H1 (cell line): ENCODE data around the gene CMC4. TPM values are rescaled to one million over a fixed set of nuclear protein-coding genes. Genes with fewer than 3 reads are reported as not detected.

Source experiments
- CTCF ChIA-PET: fragments of 300-600 bp; sonication (Branson Sonifier 250); formaldehyde crosslinking; loops from one replicate; lab custom pipeline; 2021; ENCODE audit not compliant: partially characterized antibody; lab: Charles Lee
- POLR2A ChIA-PET: fragments of 300-600 bp; sonication (Branson Sonifier 250); formaldehyde crosslinking; loops from one replicate; lab custom pipeline; 2021; ENCODE audit warnings: inconsistent platforms; ENCODE audit not compliant: partially characterized antibody; lab: Charles Lee
- DNase-seq, 2 experiments: peaks; one replicate each; pipeline versions ENCODE4 v3.0.0 to v3.0.0-alpha.2; 2010 to 2022; ENCODE audit warnings: low spot score in 2 of 2, low read depth in 1 of 2, mixed read lengths in 1 of 2
- FAIRE-seq: peaks from 2 replicates; lab custom pipeline; 2011; peaks lifted over from hg19 to GRCh38; lab: Jason Lieb, UNC
- H2AFZ ChIP-seq: 2 replicates; pipeline ENCODE4 v1.8.1; 2012; ENCODE audit warnings: low read length, inconsistent platforms
- H2AK5ac ChIP-seq: 2 replicates; pipeline ENCODE4 v1.6.1; 2013; ENCODE audit warnings: low read depth, low read length
- H2BK120ac ChIP-seq: replicated peaks from 2 replicates; pipeline ENCODE3; 2013; ENCODE audit warnings: low read depth, low read length, inconsistent platforms
- H2BK12ac ChIP-seq: 2 replicates; pipeline ENCODE4 v1.6.1; 2013; ENCODE audit warnings: low read depth, low read length
- H2BK15ac ChIP-seq: 2 replicates; pipeline ENCODE4 v1.6.1; 2013; ENCODE audit warnings: low read length
- H2BK20ac ChIP-seq: 2 replicates; pipeline ENCODE4 v1.6.1; 2013; ENCODE audit warnings: low read length
- H2BK5ac ChIP-seq: 2 replicates; pipeline ENCODE4 v1.6.1; 2013; ENCODE audit warnings: low read depth, low read length
- H3K14ac ChIP-seq: 2 replicates; pipeline ENCODE4 v1.6.1; 2013; ENCODE audit warnings: inconsistent platforms; ENCODE audit not compliant: insufficient read length
- H3K18ac ChIP-seq: 2 replicates; pipeline ENCODE4 v1.6.1; 2013; ENCODE audit warnings: low read length; ENCODE audit errors: extremely low read depth
- H3K23ac ChIP-seq: 2 replicates; pipeline ENCODE4 v1.6.1; 2013; ENCODE audit warnings: inconsistent platforms; ENCODE audit not compliant: insufficient read length
- H3K23me2 ChIP-seq: 2 replicates; pipeline ENCODE4 v1.6.1; 2013; ENCODE audit warnings: low read depth, low read length
- H3K27ac ChIP-seq: 2 replicates; pipeline ENCODE4 v1.6.1; 2011; ENCODE audit warnings: low read depth, low read length, inconsistent platforms
- H3K27me3 ChIP-seq, 4 experiments: replicated peaks in 1 of 4; 1 replicate in 1 of 4; 2 replicates in 3 of 4; pipeline versions ENCODE4 v1.6.1 to v1.8.1; 2011 to 2013; ENCODE audit warnings: low read length in 3 of 4, mild to moderate bottlenecking in 3 of 4, inconsistent platforms in 2 of 4, mixed read lengths in 2 of 4, moderate library complexity in 1 of 4; ENCODE audit not compliant: control insufficient read depth in 3 of 4, insufficient read depth in 3 of 4; ENCODE audit errors: extremely low read depth in 1 of 4
- H3K36me3 ChIP-seq, 4 experiments: 2 replicates each; pipeline versions ENCODE4 v1.6.1 to v1.8.1; 2011 to 2013; ENCODE audit warnings: mild to moderate bottlenecking in 4 of 4, low read length in 3 of 4, moderate library complexity in 2 of 4, control low read depth in 1 of 4, inconsistent platforms in 1 of 4; ENCODE audit not compliant: insufficient read depth in 4 of 4, control insufficient read depth in 2 of 4
- H3K4ac ChIP-seq: replicated peaks from 2 replicates; pipeline ENCODE3; 2013; ENCODE audit warnings: low read length, low read depth, mixed read lengths, inconsistent platforms; ENCODE audit not compliant: insufficient read length
- H3K4me1 ChIP-seq, 4 experiments: replicated peaks in 1 of 4; 1 replicate in 1 of 4; 2 replicates in 3 of 4; pipeline versions ENCODE4 v1.6.1 to v1.8.1; 2011 to 2013; ENCODE audit warnings: low read length in 3 of 4, inconsistent platforms in 2 of 4, mixed read lengths in 1 of 4; ENCODE audit not compliant: insufficient read depth in 4 of 4, control insufficient read depth in 3 of 4
- H3K4me2 ChIP-seq, 2 experiments: 2 replicates each; pipeline versions ENCODE4 v1.6.1 to v1.8.1; 2011 to 2013; ENCODE audit warnings: low read depth in 2 of 2, low read length in 2 of 2, control low read depth in 1 of 2, inconsistent platforms in 1 of 2, mild to moderate bottlenecking in 1 of 2; ENCODE audit not compliant: insufficient read depth in 1 of 2
- H3K4me3 ChIP-seq, 4 experiments: fragments of 200-600, 300-600 bp in 1 of 4; sonication (generic), shearing (Covaris generic), sonication (Bioruptor Twin) in 1 of 4; 2 replicates each; pipeline versions ENCODE4 v1.5.1 to v1.8.1; 2011 to 2016; ENCODE audit warnings: low read length in 4 of 4, low read depth in 3 of 4, control low read depth in 2 of 4, inconsistent platforms in 2 of 4, mild to moderate bottlenecking in 2 of 4, mixed read lengths in 1 of 4, moderate library complexity in 1 of 4; ENCODE audit not compliant: insufficient read depth in 2 of 4; ENCODE audit errors: extremely low read depth in 1 of 4
- H3K56ac ChIP-seq: replicated peaks from 2 replicates; pipeline ENCODE3; 2013; ENCODE audit warnings: low read depth, mild to moderate bottlenecking, mixed read lengths, low read length, inconsistent platforms; ENCODE audit not compliant: insufficient read length
- H3K79me1 ChIP-seq: 2 replicates; pipeline ENCODE4 v1.6.1; 2013; ENCODE audit warnings: low read depth, low read length, control low read depth
- H3K79me2 ChIP-seq, 2 experiments: 2 replicates each; pipeline versions ENCODE4 v1.6.1 to v1.8.1; 2012 to 2013; ENCODE audit warnings: low read length in 2 of 2, mild to moderate bottlenecking in 2 of 2, inconsistent platforms in 1 of 2; ENCODE audit not compliant: insufficient read depth in 2 of 2, control insufficient read depth in 1 of 2
- H3K9ac ChIP-seq, 4 experiments: replicated peaks in 1 of 4; 1 replicate in 1 of 4; 2 replicates in 3 of 4; pipeline versions ENCODE4 v1.6.1 to v1.8.1; 2011 to 2013; ENCODE audit warnings: low read depth in 3 of 4, low read length in 3 of 4, control low read depth in 2 of 4, mild to moderate bottlenecking in 2 of 4, moderate library complexity in 2 of 4, inconsistent platforms in 1 of 4; ENCODE audit errors: extremely low read depth in 1 of 4
- H3K9me3 ChIP-seq, 2 experiments: 2 replicates each; pipeline versions ENCODE4 v1.6.1 to v1.8.1; 2012 to 2013; ENCODE audit warnings: mild to moderate bottlenecking in 2 of 2, moderate library complexity in 2 of 2, control low read depth in 1 of 2, inconsistent platforms in 1 of 2, low read depth in 1 of 2, low read length in 1 of 2, mixed read lengths in 1 of 2; ENCODE audit not compliant: insufficient read depth in 2 of 2
- H4K20me1 ChIP-seq, 2 experiments: replicated peaks in 1 of 2; 2 replicates each; pipeline versions ENCODE3 to v1.8.1; 2011 to 2013; ENCODE audit warnings: inconsistent platforms in 2 of 2, low read length in 2 of 2, mild to moderate bottlenecking in 1 of 2; ENCODE audit not compliant: insufficient read depth in 2 of 2, control insufficient read depth in 1 of 2
- H4K5ac ChIP-seq: 2 replicates; pipeline ENCODE4 v1.6.1; 2013; ENCODE audit warnings: low read length, low read depth, mixed read lengths, inconsistent platforms; ENCODE audit not compliant: insufficient read length
- H4K8ac ChIP-seq: 2 replicates; pipeline ENCODE4 v1.8.0; 2013; ENCODE audit warnings: mild to moderate bottlenecking, moderate library complexity, low read length, inconsistent platforms; ENCODE audit not compliant: insufficient read depth; ENCODE audit errors: extremely low read depth
- H4K91ac ChIP-seq: replicated peaks from 2 replicates; pipeline ENCODE3; 2013; ENCODE audit warnings: low read length, mixed read lengths, inconsistent platforms; ENCODE audit not compliant: insufficient read length
- BACH1 ChIP-seq: IDR thresholded peaks from 2 replicates; pipeline ENCODE4 v1.6.1; 2012; ENCODE audit warnings: low read length, improper control_type of control experiment
- WGBS, 2 experiments: shearing (Covaris generic) in 1 of 2; methylation state at CpG; one replicate each; pipeline versions ENCODE4 v1.1.6 to v1.1.7; 2013 to 2015; ENCODE audit warnings: low lambda C conversion rate in 2 of 2, mixed read lengths in 2 of 2, inconsistent platforms in 1 of 2, low coverage in 1 of 2, missing lambda C conversion rate in 1 of 2; ENCODE audit not compliant: insufficient replicate concordance in 2 of 2, insufficient coverage in 1 of 2, insufficient read length in 1 of 2; ENCODE audit errors: extremely low coverage in 1 of 2, missing lambda C conversion rate in 1 of 2; 5-methylcytosine and 5-hydroxymethylcytosine counted together
- polyA plus RNA-seq, 7 experiments: library from polyadenylated mRNA; depleted of rRNA in 3 of 7; stranded (reverse) in 5 of 7; unstranded in 2 of 7; fragments of >200 nt in 5 of 7; fragments of 200-250 nt in 2 of 7; gene quantifications; 1 replicate in 5 of 7; 2 replicates in 1 of 7; 4 replicates in 1 of 7; pipeline versions ENCODE4 v1.2.1 to v1.2.3, GENCODE V29; 2011 to 2013; ENCODE audit warnings: missing spikeins in 2 of 7, mixed read lengths in 2 of 7
- total RNA-seq: library from RNA; stranded (reverse); fragmentation: NEBNext Ultra II Directional; extraction: Animal tissue kit (Norgen Biotek cat#: 25700); gene quantifications from 2 replicates; pipeline ENCODE4 v1.2.1, GENCODE V29; 2021

The CMC4 gene
- total and polyA plus RNA-seq, 2 of the 8 experiments (the other 6 are each of a cell fraction or from before 2014, with no cell fraction given): 6.0 to 8.8 TPM

DNA sequence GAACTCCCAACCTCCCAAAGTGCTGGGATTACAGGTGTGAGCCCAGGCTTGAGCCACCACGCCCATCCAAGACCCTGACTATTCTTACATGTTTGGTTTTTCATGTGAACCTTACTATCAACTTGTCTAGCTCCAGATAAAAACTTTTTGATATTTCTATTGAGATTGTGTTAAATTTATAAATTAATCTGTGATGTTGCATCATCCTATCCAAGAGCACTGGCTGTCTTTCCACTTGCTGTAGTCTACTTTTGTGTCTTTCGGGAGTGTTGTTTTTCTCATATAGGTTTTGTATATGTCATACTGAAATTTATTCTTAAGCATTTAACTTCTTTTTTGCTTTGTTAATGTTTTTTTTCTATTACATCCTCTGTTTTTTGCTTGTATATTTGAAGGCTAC is 35.0 kb upstream of the CMC4 start:
- Histone ChIP-seq H3K4ac (no peak overlapping the region), H3K4me1 (no peaks in the 10 kb centered on the region), H3K4me3 (no peak overlapping the region), H3K9me3 (no peaks in the 10 kb centered on the region), H3K79me1 (no peaks in the 10 kb centered on the region), H3K23ac (no peak overlapping the region), H3K27ac (no peak overlapping the region), H4K5ac (no peak overlapping the region), H2BK120ac (no peak overlapping the region), H2BK20ac (no peak overlapping the region), H2BK15ac (no peak overlapping the region), H3K14ac (no peak overlapping the region), H2AFZ (no peak overlapping the region), H2BK12ac (no peak overlapping the region), H4K8ac (no peak overlapping the region), H3K56ac (no peak overlapping the region), H2AK5ac (no peak overlapping the region), H3K9ac (no peak overlapping the region), H3K36me3 (no peaks in the 10 kb centered on the region; a peak in 1 of 8 replicates), H3K4me2 (no peak overlapping the region), H4K91ac (no peak overlapping the region), H2BK5ac (no peak overlapping the region), H4K20me1 (no peaks in the 10 kb centered on the region), H3K27me3 (no peaks in the 10 kb centered on the region), H3K79me2 (no peaks in the 10 kb centered on the region), H3K18ac (no peak overlapping the region), H3K23me2 (no peaks in the 10 kb centered on the region)
- TF ChIP-seq BACH1: no peak
- ChIA-PET CTCF (interaction anchor here (3.5 kb wide), 1 partner anchor 11 kb away, joined by 16 read pairs; no protein-coding TSS in a partner anchor), POLR2A (no interaction called here)
- FAIRE-seq (no peak), DNase-seq (no peak)
- WGBS, 2 experiments: 85% methylated on average over 2 of the region's 2 CpGs; no CpG with 5 or more reads in 1 of the 2 experiments
